ENCODE measurements around the gene DNAI2.

GRCh38 chr17:74274709-74275340 lies 791 bp downstream of the DNAI2 start:
- TF ChIP-seq REST (IDR thresholded peaks at IDR 0.05; ENCODE audit: low read depth) (no peak), CEBPB (IDR thresholded peaks at IDR 0.05) (no peak), YY1 (IDR thresholded peaks at IDR 0.05; ENCODE audit: low read depth) (no peak), EP300 (IDR thresholded peaks at IDR 0.05; ENCODE audit: borderline replicate concordance) (no peak), CREB1 (IDR thresholded peaks at IDR 0.05; ENCODE audit: low read depth) (no peak), TEAD4 (IDR thresholded peaks at IDR 0.05) (no peak), TCF12 (IDR thresholded peaks at IDR 0.05; ENCODE audit: low read depth) (no peak), ZBTB7A (IDR thresholded peaks at IDR 0.05; ENCODE audit: low read depth) (no peak), RAD21 (IDR thresholded peaks at IDR 0.05; ENCODE audit: low read depth) (no peak)

Measured in Ishikawa (cell line).